Head of caudate nucleus (tissue), 42 donors: ENCODE results near the gene GRAMD1A.
A peak's percentile ranks its signal among the peaks of the same experiment; 100 is the strongest.
"Not testable (repeated sequence)": the region's sequence is repeated elsewhere in the genome, so short reads cannot be mapped to it uniquely, and the experiment has no call there.

ENCODE experiments used
- DNase-seq, 42 donors: peaks; one replicate each; pipeline versions ENCODE4 v3.0.0 to v3.0.0-alpha.2; 2020 to 2021; ENCODE audit warnings: mixed read lengths in 7 of 42
- intact Hi-C: fragments of 100-400 bp; cut with DNase I; formaldehyde crosslinking; loops from one replicate; pipeline ENCODE4 v1.15.0; 2022

Gene GRAMD1A

GRCh38 chr19:35013041-35013819 lies 13.1 kb downstream of the GRAMD1A start:
- intact Hi-C loops = loop anchor here (1.0 kb wide), 1 partner anchor 42 kb away; no protein-coding TSS in a partner anchor
- peak; percentile 39 to 86 (median 66) for DNase-seq

GRCh38 chr19:35013820-35014754 lies 14.0 kb downstream of the GRAMD1A start:
- DNase-seq = peak in 2 of 42 donors; percentile 18 to 23
- intact Hi-C loops = loop anchor here (1.0 kb wide), 1 partner anchor 43 kb away; no protein-coding TSS in a partner anchor

- DNase-seq, intact Hi-C loops: not testable (repeated sequence)
Observed at GRCh38 chr19:35014774-35015173, 14.7 kb downstream of the GRAMD1A start.

GRCh38 chr19:35015270-35015953 lies 15.3 kb downstream of the GRAMD1A start:
- DNase-seq = no peak
- intact Hi-C loops = no loop called here

GRCh38 chr19:35015954-35016351 lies 15.8 kb downstream of the GRAMD1A start:
- DNase-seq = no peak
- intact Hi-C loops = no loop called here

- intact Hi-C loops = no loop called here
- DNase-seq = peak in 17 of 42 donors; percentile 21 to 60 (median 43)
Observed at GRCh38 chr19:35017507-35017906, 17.4 kb downstream of the GRAMD1A start.

- DNase-seq = no peak
- intact Hi-C loops = no loop called here
Observed at GRCh38 chr19:35018379-35018778, 18.3 kb downstream of the GRAMD1A start.

GRCh38 chr19:35019144-35019543 lies 19.0 kb downstream of the GRAMD1A start:
- intact Hi-C loops = no loop called here
- DNase-seq = no peak

- intact Hi-C loops = no loop called here
- DNase-seq = no peak
Observed at GRCh38 chr19:35021016-35021415, 20.9 kb downstream of the GRAMD1A start.

GRCh38 chr19:35021596-35021995 lies 21.5 kb downstream of the GRAMD1A start:
- intact Hi-C loops = no loop called here
- DNase-seq = no peak

GRCh38 chr19:35022460-35022859 lies 22.3 kb downstream of the GRAMD1A start:
- intact Hi-C loops = no loop called here
- no peak for DNase-seq

GRCh38 chr19:35023428-35023827 lies 23.3 kb downstream of the GRAMD1A start:
- peak in 5 of 42 donors; percentile 12 to 41 (median 30) for DNase-seq
- intact Hi-C loops = no loop called here

- intact Hi-C loops = no loop called here
- no peak for DNase-seq
Observed at GRCh38 chr19:35024095-35024494, 24.0 kb downstream of the GRAMD1A start.

- DNase-seq = no peak
- intact Hi-C loops = no loop called here
Observed at GRCh38 chr19:35025969-35026368, 25.8 kb downstream of the GRAMD1A start.

GRCh38 chr19:35026418-35026817 lies 26.3 kb downstream of the GRAMD1A start:
- intact Hi-C loops = no loop called here
- DNase-seq = no peak

GRCh38 chr19:35027009-35027408 lies 26.9 kb downstream of the GRAMD1A start:
- DNase-seq = no peak
- intact Hi-C loops = no loop called here

GRCh38 chr19:35027851-35028599 lies 27.9 kb downstream of the GRAMD1A start:
- no peak for DNase-seq

GRCh38 chr19:35028600-35028885 lies 28.4 kb downstream of the GRAMD1A start:
- DNase-seq, intact Hi-C loops: not testable (repeated sequence)

More at GRCh38 chr19:35027851-35028599, 27.9 kb downstream of the GRAMD1A start:
- intact Hi-C loops = no loop called here

- intact Hi-C loops, DNase-seq: not testable (repeated sequence)
Observed at GRCh38 chr19:35029275-35029736, 29.2 kb downstream of the GRAMD1A start.
